GM23248 (cell line): Measurements from ENCODE around the gene KEAP1. TPM values are rescaled to one million over a fixed set of nuclear protein-coding genes. Genes with fewer than 3 reads are reported as not detected.

Experiments
- DNase-seq: peaks from one replicate; pipeline ENCODE4 v3.0.0-alpha.2; 2015
- H2AFZ ChIP-seq: fragments of 200-600 bp; sonication (generic); 2 replicates; pipeline ENCODE4 v1.6.1; 2016; ENCODE audit warnings: antibody characterized with exemption
- H3F3A ChIP-seq: fragments of 200-600 bp; sonication (generic); 2 replicates; pipeline ENCODE4 v1.6.1; 2016; ENCODE audit warnings: mild to moderate bottlenecking, antibody characterized with exemption, mixed run types; ENCODE audit not compliant: insufficient read depth
- H3K27ac ChIP-seq: fragments of 200-600 bp; sonication (generic); 2 replicates; pipeline ENCODE4 v1.5.1; 2016; ENCODE audit warnings: mild to moderate bottlenecking
- H3K27me3 ChIP-seq: fragments of 200-600 bp; sonication (generic); replicated peaks from 2 replicates; pipeline ENCODE4 v1.6.1; 2016; ENCODE audit warnings: mild to moderate bottlenecking; ENCODE audit not compliant: insufficient read depth
- H3K36me3 ChIP-seq: fragments of 200-600 bp; sonication (generic); 2 replicates; pipeline ENCODE4 v1.6.1; 2016; ENCODE audit warnings: low read depth, mild to moderate bottlenecking
- H3K4me1 ChIP-seq: fragments of 200-600 bp; sonication (generic); 2 replicates; pipeline ENCODE4 v1.6.1; 2016; ENCODE audit warnings: mild to moderate bottlenecking; ENCODE audit not compliant: insufficient read depth
- H3K4me2 ChIP-seq: fragments of 200-600 bp; sonication (generic); one replicate; pipeline ENCODE4 v1.6.1; 2016; ENCODE audit warnings: mild to moderate bottlenecking; ENCODE audit not compliant: unreplicated experiment
- H3K4me3 ChIP-seq: fragments of 200-600 bp; sonication (generic); 2 replicates; pipeline ENCODE4 v1.5.1; 2016; ENCODE audit warnings: mild to moderate bottlenecking
- H3K79me2 ChIP-seq: fragments of 200-600 bp; sonication (generic); 2 replicates; pipeline ENCODE4 v1.6.1; 2016; ENCODE audit warnings: mild to moderate bottlenecking; ENCODE audit not compliant: insufficient read depth
- H3K9ac ChIP-seq: fragments of 200-600 bp; sonication (generic); 2 replicates; pipeline ENCODE4 v1.6.1; 2016; ENCODE audit warnings: mild to moderate bottlenecking
- H3K9me2 ChIP-seq: fragments of 200-600 bp; sonication (generic); 2 replicates; pipeline ENCODE4 v1.6.1; 2016; ENCODE audit warnings: mixed run types, mild to moderate bottlenecking, moderate library complexity; ENCODE audit not compliant: insufficient read depth
- H3K9me3 ChIP-seq: fragments of 200-600 bp; sonication (generic); one replicate; pipeline ENCODE4 v1.6.1; 2017; ENCODE audit warnings: low read depth
- H4K20me1 ChIP-seq: fragments of 200-600 bp; sonication (generic); 2 replicates; pipeline ENCODE4 v1.6.0; 2016; ENCODE audit not compliant: insufficient read depth
- EZH2 ChIP-seq: fragments of 200-600 bp; sonication (generic); IDR thresholded peaks from 2 replicates; pipeline ENCODE4 v1.6.1; 2018; ENCODE audit warnings: antibody characterized with exemption, mild to moderate bottlenecking; ENCODE audit not compliant: insufficient read depth, poor library complexity, severe bottlenecking
- EZH2phosphoT487 ChIP-seq: fragments of 200-600 bp; sonication (generic); IDR thresholded peaks from 2 replicates; pipeline ENCODE4 v1.6.1; 2018; ENCODE audit warnings: antibody characterized with exemption, moderate library complexity, mild to moderate bottlenecking, low read depth; ENCODE audit not compliant: insufficient read depth
- WGBS, 2 experiments: methylation state at CpG; one replicate each; pipeline ENCODE4 v1.1.6; 2015 to 2017; ENCODE audit warnings: low lambda C conversion rate in 2 of 2, low coverage in 1 of 2; ENCODE audit errors: missing lambda C conversion rate in 2 of 2; 5-methylcytosine and 5-hydroxymethylcytosine counted together
- in situ Hi-C: fragments of 300-500 bp; cut with MboI; formaldehyde crosslinking; loops from 2 replicates; pipeline ENCODE4 v1.15.0; 2020
- polyA plus RNA-seq: library from polyadenylated mRNA; unstranded; fragments of >200 nt; fragmentation: Nextera tagmentation; extraction: Ambion mirVana; gene quantifications from 2 replicates; pipeline ENCODE4 v1.2.1, GENCODE V29; 2016
- total RNA-seq: library from RNA; depleted of rRNA; stranded (reverse); fragments of >200 nt; shearing (Covaris generic); gene quantifications from 2 replicates; pipeline ENCODE4 v1.2.3, GENCODE V29; 2014

KEAP1 gene
- total and polyA plus RNA-seq, 2 experiments from 2014 or later, result 81.5 to 99.5 TPM

DNA sequence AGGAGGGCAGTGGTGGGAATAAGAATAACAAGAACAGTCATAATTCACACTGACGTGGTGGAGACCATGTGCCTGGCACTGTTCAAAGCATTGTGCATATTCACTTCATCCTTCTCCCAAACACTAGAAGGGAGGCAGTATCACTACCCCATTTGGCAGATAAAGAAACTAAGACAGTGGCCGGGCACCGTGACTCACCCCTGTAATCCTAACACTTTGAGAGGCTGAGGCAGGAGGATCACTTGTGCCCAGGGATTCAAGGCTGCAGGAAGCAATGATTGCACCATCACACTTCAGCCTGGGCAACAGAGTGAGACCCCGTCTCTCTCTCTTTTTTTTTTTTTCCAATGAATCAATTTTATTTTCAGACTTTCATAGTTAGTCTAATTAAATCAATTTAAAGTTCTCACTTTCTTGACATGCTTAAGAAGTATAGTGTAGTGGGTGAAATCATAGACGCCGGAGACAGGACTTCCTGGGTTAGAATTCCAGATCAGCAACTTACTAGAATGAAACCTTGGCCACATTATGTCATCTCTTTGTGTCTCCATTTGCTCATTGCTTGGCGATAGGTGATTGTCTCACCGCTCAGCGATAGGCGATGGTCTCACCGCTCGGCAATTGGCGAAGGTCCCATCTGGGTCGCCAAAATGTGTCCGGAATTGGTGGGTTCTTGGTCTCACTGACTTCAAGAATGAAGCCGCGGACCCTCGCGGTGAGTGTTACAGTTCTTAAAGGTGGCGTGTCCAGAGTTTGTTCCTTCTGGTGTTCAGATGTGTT, 35.2 kb upstream of the KEAP1 start:
- Histone ChIP-seq H3K27ac (no peak overlapping the region), H3K4me2 (no peak overlapping the region), H2AFZ (no peak overlapping the region), H3K9me3 (no peaks in the 10 kb centered on the region), H3K36me3 (no peaks in the 10 kb centered on the region), H4K20me1 (no peaks in the 10 kb centered on the region), H3K9me2 (no peaks in the 10 kb centered on the region), H3K27me3 (peaks cover 13% of the 10 kb centered on the region; the same call in 1 of the 2 replicates), H3K4me1 (peaks cover 1% of the 10 kb centered on the region; the same call in 1 of the 2 replicates), H3F3A (0 out of 2 replicates have a peak, but pooled peaks cover 5% of the 10 kb centered on the region), H3K4me3 (no peak overlapping the region), H3K9ac (no peak overlapping the region), H3K79me2 (no peaks in the 10 kb centered on the region)
- TF ChIP-seq EZH2phosphoT487 (no peak), EZH2 (no peak)
- in situ Hi-C loops, result no loop called here
- 69 to 77% methylated on average over 20 of the region's 20 CpGs for WGBS, 2 experiments
- DNase-seq, result no peak

DNA sequence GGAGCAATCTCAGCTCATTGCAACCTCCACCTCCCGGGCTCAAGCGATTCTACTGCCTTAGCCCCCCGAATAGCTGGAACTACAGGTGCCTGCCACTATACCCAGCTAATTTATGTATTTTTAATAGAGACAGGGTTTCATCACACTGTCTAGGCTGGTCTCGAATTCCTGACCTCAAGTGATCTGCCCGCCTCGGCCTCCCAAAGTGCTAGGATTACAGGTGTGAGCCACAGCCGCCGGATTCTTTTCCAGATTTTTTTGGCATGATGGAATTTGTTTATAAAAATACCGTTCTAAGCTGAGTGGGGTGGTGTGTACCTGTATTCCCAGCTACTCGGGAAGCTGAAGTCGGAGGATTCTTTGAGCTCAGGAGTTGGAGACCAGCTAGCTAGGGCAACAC, 34.5 kb upstream of the KEAP1 start:
- in situ Hi-C loops, result no loop called here
- Histone ChIP-seq H2AFZ (no peak overlapping the region), H3K4me1 (peaks cover 4% of the 10 kb centered on the region; the same call in 1 of the 2 replicates), H3K9me3 (no peaks in the 10 kb centered on the region), H3K4me2 (no peak overlapping the region), H3F3A (0 out of 2 replicates have a peak, but pooled peaks cover 5% of the 10 kb centered on the region), H3K79me2 (no peaks in the 10 kb centered on the region), H4K20me1 (no peaks in the 10 kb centered on the region), H3K9ac (no peak overlapping the region), H3K9me2 (no peaks in the 10 kb centered on the region), H3K4me3 (no peak overlapping the region), H3K27me3 (peaks cover 13% of the 10 kb centered on the region; the same call in 1 of the 2 replicates), H3K36me3 (no peaks in the 10 kb centered on the region), H3K27ac (no peak overlapping the region)
- TF ChIP-seq EZH2phosphoT487, result no peak
- DNase-seq, result no peak
- WGBS, 2 experiments, result 61 to 62% methylated on average over 11 of the region's 11 CpGs

- in situ Hi-C loops, result no loop called here
- 54 to 61% methylated on average over 6 of the region's 6 CpGs for WGBS, 2 experiments
- no peak for DNase-seq
These were observed 32.5 kb upstream of the KEAP1 start for GRCh38 chr19:10535613-10536012.

DNA sequence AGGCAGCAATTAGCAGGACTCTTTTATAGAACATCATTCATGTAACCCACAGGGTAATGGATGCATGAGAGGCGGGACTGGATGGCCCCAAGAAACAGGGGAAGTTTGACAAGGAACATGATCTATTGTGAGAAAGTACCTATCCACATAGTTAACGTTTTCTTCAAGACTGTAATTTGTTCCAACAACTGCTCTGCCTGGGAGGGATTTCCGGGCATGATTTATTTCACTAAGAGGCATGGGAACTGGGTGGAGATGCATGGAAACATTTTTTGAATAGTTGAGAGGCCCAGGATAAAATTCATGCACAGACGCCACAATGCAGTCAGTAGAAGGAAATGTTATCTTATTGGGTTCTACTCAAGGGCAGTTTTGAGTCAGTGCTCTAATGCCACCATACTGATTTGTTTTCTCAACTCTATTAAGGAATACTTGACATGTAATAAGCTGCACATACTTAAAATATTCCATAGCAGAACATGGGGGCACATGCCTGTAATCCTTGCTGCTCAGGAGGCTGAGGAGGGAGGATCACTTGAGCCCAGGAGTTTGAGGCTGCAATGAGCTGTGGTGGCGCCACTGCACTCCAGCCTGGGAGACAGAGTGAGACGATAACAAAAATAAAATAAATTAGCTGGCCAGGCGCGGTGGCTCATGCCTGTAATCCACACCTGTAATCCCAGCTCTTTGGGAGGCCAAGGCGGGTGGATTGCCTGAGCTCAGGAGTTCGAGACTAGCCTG, 30.7 kb upstream of the KEAP1 start:
- peaks cover 13% of the 10 kb centered on the region; the same call in 1 of the 2 replicates for H3K27me3 ChIP-seq
- no peak overlapping the region for H3K4me3 ChIP-seq
- no peaks in the 10 kb centered on the region for H3K36me3 ChIP-seq
- peak overlapping the region; percentile 26; the same call in 1 of the 2 replicates for H3K9ac ChIP-seq
- 0 out of 2 replicates have a peak, but pooled peaks cover 5% of the 10 kb centered on the region for H3F3A ChIP-seq
- in situ Hi-C loops, result no loop called here
- no peaks in the 10 kb centered on the region for H4K20me1 ChIP-seq
- DNase-seq, result peak; percentile 79
- H3K4me2 ChIP-seq, result no peak overlapping the region
- 0 out of 2 replicates have a peak overlapping the region, but pooled peaks have one; percentile 9 for H2AFZ ChIP-seq
- no peaks in the 10 kb centered on the region for H3K9me2 ChIP-seq
- TF ChIP-seq EZH2 (no peak), EZH2phosphoT487 (no peak)
- H3K4me1 ChIP-seq, result peaks cover 4% of the 10 kb centered on the region; the same call in 1 of the 2 replicates
- H3K27ac ChIP-seq, result peak overlapping the region; percentile 59
- 53 to 60% methylated on average over 10 of the region's 10 CpGs for WGBS, 2 experiments
- H3K79me2 ChIP-seq, result no peaks in the 10 kb centered on the region
- H3K9me3 ChIP-seq, result no peaks in the 10 kb centered on the region

More at GRCh38 chr19:10535613-10536012, 32.5 kb upstream of the KEAP1 start:
- no peak overlapping the region for H2AFZ ChIP-seq
- no peaks in the 10 kb centered on the region for H4K20me1 ChIP-seq
- H3K79me2 ChIP-seq, result no peaks in the 10 kb centered on the region
- H3K9ac ChIP-seq, result no peak overlapping the region
- TF ChIP-seq EZH2 (no peak), EZH2phosphoT487 (no peak)
- no peaks in the 10 kb centered on the region for H3K36me3 ChIP-seq
- peaks cover 13% of the 10 kb centered on the region; the same call in 1 of the 2 replicates for H3K27me3 ChIP-seq
- H3F3A ChIP-seq, result 0 out of 2 replicates have a peak, but pooled peaks cover 5% of the 10 kb centered on the region
- H3K9me2 ChIP-seq, result no peaks in the 10 kb centered on the region
- H3K4me3 ChIP-seq, result no peak overlapping the region
- no peak overlapping the region for H3K4me2 ChIP-seq
- peaks cover 4% of the 10 kb centered on the region; the same call in 1 of the 2 replicates for H3K4me1 ChIP-seq
- H3K9me3 ChIP-seq, result no peaks in the 10 kb centered on the region
- H3K27ac ChIP-seq, result no peak overlapping the region
